B cell (primary cell): ENCODE data around the gene ACBD3.

Source experiments
- EZH2 ChIP-seq: IDR thresholded peaks from 2 replicates; pipeline ENCODE4 v1.6.1; 2012; ENCODE audit warnings: borderline replicate concordance, low read depth, mild to moderate bottlenecking, moderate library complexity, low read length; ENCODE audit not compliant: insufficient read depth, poor library complexity, severe bottlenecking
- TF ChIP-seq, protein P1 (sequence below): fragments of 200-600 bp; IDR thresholded peaks from one replicate; pipeline ENCODE4 v1.8.0; 2022; ENCODE audit warnings: antibody characterized with exemption, mild to moderate bottlenecking

DNA sequence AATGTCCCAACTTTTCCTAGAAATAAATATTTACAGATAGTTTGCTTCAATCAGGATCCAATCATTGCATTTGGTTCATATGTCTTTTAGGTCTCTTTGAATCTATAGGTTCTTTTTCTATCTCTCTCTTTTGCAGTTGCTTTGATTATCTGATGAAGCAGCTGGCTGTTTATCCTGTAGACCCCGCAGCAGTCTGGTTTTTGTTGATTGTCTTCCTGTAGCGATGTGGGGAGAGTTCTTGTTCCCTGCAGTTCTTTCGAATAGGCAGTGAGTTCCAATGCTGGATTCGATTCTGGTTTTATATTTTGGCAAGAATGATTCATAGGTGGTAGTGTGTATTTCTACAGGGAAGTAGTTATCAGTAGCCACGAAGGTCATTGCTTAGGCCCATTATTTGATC, 29.5 kb upstream of the ACBD3 start:
- TF ChIP-seq, protein P1, sequence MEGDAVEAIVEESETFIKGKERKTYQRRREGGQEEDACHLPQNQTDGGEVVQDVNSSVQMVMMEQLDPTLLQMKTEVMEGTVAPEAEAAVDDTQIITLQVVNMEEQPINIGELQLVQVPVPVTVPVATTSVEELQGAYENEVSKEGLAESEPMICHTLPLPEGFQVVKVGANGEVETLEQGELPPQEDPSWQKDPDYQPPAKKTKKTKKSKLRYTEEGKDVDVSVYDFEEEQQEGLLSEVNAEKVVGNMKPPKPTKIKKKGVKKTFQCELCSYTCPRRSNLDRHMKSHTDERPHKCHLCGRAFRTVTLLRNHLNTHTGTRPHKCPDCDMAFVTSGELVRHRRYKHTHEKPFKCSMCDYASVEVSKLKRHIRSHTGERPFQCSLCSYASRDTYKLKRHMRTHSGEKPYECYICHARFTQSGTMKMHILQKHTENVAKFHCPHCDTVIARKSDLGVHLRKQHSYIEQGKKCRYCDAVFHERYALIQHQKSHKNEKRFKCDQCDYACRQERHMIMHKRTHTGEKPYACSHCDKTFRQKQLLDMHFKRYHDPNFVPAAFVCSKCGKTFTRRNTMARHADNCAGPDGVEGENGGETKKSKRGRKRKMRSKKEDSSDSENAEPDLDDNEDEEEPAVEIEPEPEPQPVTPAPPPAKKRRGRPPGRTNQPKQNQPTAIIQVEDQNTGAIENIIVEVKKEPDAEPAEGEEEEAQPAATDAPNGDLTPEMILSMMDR, result no peak
- TF ChIP-seq EZH2, result no peak
